NOMO-1 treated with DMSO at 0.1 percent for 48 hours (cell line): Measurements from ENCODE around the gene ERC2.

Experiments
- DNase-seq: peaks from one replicate; lab custom pipeline; 2025; ENCODE audit not compliant: unreplicated experiment; lab: John Stamatoyannopoulos, UW

The ERC2 gene

GRCh38 chr3:55723653-55724406, 744.4 kb downstream of the ERC2 start:
- no peak for DNase-seq

- peak; percentile 13 for DNase-seq
Observed at GRCh38 chr3:55721716-55722484, 746.4 kb downstream of the ERC2 start.

- DNase-seq = no peak
Observed at GRCh38 chr3:55720614-55721013, 747.7 kb downstream of the ERC2 start.

GRCh38 chr3:55719508-55719907, 748.8 kb downstream of the ERC2 start:
- no peak for DNase-seq

- DNase-seq = no peak
Observed at GRCh38 chr3:55719006-55719405, 749.3 kb downstream of the ERC2 start.

GRCh38 chr3:55718521-55718921, 749.7 kb downstream of the ERC2 start:
- DNase-seq = no peak

GRCh38 chr3:55718074-55718473, 750.2 kb downstream of the ERC2 start:
- DNase-seq = no peak

- DNase-seq = no peak
Observed at GRCh38 chr3:55717481-55717880, 750.8 kb downstream of the ERC2 start.

GRCh38 chr3:55716611-55717225, 751.5 kb downstream of the ERC2 start:
- DNase-seq = no peak

GRCh38 chr3:55716044-55716443, 752.2 kb downstream of the ERC2 start:
- no peak for DNase-seq

GRCh38 chr3:55714057-55714456, 754.2 kb downstream of the ERC2 start:
- no peak for DNase-seq

- DNase-seq = no peak
Observed at GRCh38 chr3:55711646-55712045, 756.6 kb downstream of the ERC2 start.

GRCh38 chr3:55709411-55710012, 758.8 kb downstream of the ERC2 start:
- no peak for DNase-seq

GRCh38 chr3:55708921-55709320, 759.3 kb downstream of the ERC2 start:
- no peak for DNase-seq

- no peak for DNase-seq
Observed at GRCh38 chr3:55708242-55708641, 760.0 kb downstream of the ERC2 start.

- no peak for DNase-seq
Observed at GRCh38 chr3:55704521-55704920, 763.7 kb downstream of the ERC2 start.

- peak; percentile 45 for DNase-seq
Observed at GRCh38 chr3:55702822-55703221, 765.4 kb downstream of the ERC2 start.

- DNase-seq = no peak
Observed at GRCh38 chr3:55701997-55702396, 766.3 kb downstream of the ERC2 start.

- DNase-seq = no peak
Observed at GRCh38 chr3:55698831-55699230, 769.4 kb downstream of the ERC2 start.

- no peak for DNase-seq
Observed at GRCh38 chr3:55697177-55697865, 770.9 kb downstream of the ERC2 start.

GRCh38 chr3:55692957-55693558, 775.2 kb downstream of the ERC2 start:
- DNase-seq = no peak
